GM21529 (cell line): Measurements from ENCODE around the gene NOSIP.
A peak's percentile ranks its signal among the peaks of the same experiment; 100 is the strongest.

Experiments used
- ATAC-seq: cut with Tn5 transposase; IDR thresholded peaks from one replicate; pipeline ENCODE4 v1.9.1; 2021; ENCODE audit not compliant: unreplicated experiment

NOSIP gene

DNA sequence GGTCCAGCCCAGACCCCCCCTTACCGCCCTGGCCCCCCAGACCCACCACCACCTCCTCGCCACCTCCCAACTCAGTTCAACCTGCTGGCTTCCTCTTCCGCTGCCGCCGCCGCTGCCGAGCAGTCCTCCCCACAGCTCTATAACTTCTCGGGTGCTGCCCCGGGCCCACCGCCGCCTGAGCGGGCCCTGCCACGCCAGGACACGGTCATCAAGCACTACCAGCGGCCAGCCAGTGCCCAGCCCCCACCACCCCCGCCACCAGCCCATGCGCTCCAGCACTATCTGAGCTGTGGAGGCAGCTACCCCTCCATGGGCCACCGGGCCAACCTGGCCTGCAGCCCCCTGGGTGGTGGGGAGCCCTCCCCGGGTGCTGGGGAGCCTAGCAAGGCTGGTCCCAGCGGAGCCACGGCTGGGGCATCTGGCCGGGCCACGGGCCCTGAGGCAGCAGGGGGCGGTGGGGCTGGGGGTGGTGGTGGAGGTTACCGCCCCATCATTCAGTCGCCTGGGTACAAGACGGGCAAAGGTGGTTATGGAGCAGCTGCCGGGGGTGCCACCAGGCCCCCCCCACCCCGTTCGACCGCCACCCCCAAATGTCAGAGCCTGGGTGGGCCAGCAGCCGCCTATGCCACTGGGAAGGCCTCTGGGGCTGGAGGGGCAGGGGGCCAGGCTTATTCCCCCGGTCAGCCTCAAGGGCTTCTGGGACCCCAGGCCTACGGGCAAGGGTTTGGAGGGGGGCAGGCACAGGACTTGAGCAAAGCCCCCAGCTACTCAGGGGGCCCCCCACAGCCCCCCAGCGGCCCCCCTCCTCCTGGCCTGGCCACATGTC, 14.8 kb upstream of the NOSIP start:
- no peak for ATAC-seq

DNA sequence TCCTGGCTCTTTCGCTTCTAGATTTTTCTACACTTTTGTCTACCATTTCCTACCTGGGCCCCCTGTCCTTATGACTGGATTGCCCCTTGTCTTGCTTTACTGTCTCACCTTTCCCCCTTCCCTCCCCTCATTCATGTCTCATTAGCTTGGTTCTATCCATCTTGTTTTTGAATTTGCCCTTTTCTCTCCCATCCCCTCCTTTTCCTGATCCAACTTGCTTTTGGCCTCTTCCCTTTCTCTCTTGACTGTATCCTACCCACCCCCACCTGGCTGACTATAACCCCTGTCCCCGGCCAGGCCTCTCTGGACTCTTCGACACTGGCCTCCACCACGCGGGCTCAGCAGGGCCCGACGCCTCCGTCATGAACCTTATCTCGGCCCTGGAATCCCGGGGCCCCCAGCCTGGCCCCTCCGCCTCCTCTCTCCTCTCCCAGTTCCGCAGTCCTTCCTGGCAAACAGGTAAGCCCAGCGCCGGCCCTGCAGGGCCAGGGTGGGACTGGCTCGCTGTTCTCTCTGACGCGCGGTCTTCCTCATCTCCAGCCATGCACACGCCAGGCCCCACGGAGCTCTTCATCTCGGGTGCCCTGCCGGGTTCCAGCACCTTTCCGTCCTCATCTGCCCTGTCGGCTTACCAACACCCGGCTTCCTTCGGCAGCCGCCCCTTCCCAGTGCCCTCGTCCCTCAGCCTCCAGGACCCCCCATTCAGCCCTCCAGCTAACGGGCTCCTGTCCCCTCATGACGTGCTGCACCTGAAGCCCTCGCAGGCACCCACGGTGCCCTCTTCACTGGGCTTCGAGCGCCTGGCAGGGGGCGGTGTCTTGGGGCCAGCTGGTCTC, 14.0 kb upstream of the NOSIP start:
- ATAC-seq = no peak

DNA sequence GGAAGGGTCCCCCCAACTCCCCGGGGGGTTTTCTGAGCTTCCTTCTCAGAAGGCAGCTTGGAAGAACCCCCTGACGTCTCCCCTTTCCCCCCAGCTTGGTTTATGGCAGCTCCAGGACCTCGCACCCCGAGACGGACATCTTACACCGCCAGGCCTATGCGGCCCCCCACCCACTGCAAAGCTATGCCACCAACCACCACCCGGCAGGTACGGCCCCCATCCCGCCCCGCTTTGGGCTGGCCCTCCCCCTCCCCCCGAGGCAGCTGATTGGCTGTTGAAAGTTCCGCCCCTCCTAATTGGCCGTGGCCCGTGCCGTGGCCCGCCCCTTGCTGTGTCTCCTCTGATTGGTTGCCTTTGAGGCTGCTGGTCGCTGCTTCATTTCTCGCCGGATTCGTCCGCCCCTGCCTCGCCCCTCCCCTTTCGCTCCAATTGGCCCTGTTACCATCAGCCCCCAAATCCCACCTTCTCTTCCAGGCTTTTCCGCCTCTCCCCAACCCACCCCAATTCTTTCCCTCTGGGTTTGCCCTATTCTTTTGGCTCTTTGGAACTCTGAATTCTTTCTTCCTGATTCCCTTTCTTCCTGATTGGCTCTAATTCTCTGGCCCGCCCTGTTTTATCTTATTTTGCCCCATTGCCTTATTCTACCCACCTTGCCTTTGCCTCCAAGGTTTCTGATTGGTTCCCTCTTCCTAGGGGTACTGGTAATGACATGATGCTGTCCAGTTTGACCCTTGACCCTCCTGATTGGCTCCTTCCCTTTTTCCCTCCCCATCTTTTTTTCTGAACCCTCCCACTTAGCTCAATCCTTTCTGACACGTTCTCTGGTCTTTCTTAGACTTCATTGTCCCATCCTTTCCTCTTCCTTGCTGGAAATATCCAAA, 13.1 kb upstream of the NOSIP start:
- peak; percentile 35 for ATAC-seq

DNA sequence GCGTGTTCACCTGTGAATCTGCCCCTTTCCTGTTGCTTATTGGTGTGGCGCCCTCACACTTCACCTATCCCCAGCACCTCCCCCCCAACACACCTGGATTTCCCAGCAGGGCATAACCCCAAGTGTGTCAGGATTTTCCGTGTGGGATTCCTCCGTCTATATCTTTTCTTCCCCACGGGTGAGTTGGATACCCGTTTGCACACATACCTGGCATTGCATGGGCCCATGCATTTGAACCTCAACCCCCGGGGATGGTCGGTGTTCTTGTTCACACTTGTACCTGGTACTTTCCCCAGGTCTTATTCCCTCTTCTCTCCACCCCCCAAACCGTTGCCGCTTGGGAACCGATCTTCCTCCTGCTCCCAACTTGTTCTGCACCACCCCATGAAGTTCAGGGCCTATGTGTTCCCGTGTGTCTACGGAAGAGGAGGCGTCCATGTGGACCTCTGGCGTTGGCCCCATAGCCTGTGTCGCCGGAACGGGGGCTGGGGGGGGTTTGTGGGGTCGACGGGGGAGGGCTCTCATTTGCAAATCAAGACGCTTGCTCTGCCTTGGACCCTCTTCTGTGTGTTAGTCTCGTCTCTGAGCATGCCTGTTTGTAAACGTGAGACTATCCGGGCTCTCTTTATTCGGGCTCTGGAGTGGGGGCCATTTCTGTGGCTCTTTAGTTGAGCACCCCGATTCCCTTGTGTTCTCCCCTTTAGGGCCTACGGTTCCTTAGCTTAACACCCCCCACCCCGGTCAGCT, 12.3 kb upstream of the NOSIP start:
- ATAC-seq = no peak

DNA sequence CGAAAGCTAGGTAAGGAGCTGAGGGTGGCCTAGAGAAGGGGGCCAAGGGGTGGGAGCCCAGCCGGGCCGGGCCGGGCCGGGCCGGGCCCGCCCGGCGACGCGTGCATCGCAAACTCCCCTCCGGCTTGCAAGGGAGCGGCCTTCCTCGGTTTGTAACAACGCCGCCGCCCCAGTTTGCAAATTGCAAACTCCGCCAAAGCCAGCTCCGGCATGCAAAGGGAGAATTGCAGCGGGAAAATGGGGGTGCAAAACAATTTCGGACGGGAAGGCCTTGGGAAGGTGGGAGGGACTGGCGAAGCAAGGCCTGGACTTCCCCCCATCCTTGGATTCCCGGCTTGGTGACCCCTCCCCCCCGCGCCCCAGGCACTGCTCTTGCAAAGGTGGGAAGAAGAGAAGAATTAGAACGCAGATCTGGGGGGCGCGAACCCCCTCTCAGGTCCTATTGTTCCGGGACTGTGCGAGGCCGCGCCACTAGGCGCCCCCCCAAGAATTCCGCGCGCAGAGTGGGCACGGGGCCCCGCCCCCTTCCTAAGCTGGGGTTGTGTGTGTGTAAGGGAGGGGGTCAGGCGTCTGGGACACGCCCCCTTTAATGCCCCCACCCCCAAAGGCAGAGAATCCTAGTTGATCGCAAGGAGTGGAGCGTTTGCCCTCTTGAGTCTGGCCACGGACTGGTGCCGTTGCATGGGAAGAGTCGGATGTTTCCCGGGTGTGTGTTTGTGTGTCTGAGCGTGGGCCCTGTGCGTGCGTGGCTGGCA, 11.6 kb upstream of the NOSIP start:
- no peak for ATAC-seq

DNA sequence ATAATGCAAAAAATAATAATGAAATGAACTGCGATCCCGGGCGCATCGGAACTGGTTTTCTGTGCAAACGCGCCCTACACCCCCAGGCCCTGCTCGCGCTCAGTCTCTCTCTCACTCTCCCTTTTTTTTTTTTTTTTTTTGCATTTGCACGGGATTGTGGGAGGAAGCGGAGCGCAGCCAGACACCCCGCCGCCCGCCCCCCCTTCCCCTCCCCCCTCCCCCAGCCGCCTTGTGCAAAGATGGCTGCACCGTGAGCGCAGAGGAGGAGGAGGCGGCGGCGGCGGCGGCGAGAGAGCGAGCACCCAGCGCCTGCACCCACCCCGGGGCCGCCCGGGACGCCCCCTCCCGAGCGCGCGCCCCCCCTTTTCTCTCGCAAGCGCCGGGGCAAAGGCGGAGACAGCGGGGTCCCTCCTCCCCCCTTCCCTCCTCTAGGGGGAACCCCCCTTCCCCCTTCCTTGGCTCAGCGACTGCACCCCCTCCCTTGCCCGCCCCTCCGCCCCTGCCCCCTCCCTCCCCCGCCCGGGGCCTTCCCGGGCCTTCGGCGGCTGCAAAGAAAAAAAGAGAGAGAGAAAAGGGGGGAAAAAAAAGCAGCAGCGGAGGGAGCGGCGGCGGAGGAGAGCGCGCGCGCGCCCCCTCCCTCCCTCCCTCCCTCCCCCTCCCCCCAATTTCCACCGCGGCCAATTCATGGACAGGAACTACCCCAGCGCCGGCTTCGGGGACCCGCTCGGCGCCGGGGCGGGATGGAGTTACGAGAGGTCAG, 10.8 kb upstream of the NOSIP start, which contains the start of gene PRR12:
Gene PRR12 (plus strand): TSS at position 212 of the 760 bp plus-strand sequence. CDS start 473 bp downstream, at position 685.
- ATAC-seq = no peak

DNA sequence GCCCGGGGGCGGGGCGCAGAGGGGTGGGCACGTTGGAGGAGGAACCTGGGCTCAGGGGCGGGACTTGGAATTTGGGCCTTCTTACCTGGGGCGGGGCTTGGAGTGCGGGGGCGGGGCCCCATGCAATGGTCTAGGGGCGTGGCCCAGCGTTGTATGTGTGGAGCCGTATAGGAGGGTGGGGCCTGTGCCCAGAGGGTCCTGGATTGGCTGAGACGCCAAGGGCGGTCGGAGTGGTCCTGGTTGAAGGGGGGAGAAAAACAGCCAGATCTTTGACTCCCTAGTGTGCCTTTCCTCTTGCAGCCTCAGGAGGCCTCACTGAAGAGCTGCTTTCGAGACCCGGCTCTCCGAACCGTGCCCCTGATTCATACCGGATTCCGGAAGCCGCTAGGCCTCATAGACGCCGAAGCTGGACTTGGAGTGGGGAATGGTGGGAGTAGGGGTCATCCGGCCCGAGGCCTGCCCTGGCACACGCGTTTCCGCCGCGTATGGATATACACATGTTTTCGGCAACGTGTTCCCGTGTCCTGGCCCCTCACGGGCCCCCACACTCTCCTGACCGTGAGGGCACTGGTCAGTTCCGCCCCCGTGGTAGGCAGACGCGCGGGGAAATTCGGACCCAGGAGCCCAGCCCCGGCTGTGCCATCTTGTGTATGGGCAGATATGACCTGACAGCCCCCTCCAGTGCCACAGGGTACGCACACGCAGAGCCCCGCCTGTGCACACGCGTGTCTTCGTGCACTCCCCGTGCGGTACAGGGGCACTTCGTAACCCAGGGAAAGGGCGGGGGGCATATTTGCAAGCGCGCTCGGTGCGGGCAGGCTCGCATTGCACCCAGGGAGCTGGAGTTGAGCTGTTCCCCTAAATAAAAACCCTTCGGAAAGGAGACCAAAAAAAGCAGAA, 10.0 kb upstream of the NOSIP start:
- peak; percentile 71 for ATAC-seq

DNA sequence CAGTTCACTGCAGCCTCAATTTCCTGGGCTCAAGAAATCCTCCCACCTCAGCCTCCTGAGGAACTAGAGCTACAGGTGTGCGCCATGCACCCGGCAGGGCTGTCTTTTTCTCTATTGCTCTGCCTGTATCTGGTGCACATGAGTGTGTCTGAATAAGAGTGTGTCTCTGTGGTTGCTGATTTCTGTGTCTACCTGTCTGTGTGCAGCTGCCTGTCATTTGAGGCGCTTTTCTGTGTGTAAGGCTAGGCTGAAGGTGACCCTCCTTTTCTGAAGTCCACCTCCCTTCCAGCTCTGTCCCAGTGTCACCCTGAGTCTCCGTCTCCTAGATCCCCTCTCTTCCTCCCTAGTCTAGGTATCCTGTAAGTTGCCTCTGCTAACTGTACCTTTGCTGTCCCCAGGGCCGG, 9.1 kb upstream of the NOSIP start:
- ATAC-seq = no peak

DNA sequence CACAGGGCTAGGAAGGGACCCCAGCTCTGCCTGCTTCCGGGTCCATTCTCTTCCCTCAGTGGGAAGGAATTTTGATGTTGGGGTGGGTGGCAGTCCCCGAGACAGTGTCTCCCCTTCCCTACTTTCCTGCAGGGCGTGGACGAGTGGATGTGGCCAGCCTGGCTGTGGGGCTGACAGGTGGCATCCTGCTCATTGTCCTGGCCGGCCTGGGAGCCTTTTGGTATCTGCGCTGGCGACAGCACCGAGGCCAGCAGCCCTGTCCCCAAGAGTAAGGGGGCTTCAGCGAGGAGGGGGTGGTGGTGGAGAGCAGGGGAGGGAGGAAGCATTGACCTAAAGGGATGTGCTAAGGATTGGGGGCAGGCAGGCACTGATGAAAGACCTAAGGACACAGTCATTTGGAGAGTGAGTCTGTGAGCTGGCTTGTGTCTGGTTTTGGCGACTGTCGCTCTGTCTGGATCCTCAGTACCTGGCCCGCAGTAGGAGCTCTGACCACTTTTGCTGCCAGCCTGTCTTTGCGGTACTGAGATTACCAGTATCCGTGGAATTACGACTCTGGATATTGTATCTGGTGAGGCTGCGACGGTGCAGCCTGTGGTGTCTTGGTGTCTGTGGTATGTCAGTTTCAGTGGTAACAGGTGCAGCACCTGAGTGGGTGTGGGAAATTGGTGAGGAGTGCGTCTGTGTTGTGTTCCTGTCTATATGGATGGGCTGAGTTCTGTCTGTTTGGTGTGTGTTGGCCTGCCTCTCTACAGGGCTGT, 8.2 kb upstream of the NOSIP start:
- no peak for ATAC-seq

DNA sequence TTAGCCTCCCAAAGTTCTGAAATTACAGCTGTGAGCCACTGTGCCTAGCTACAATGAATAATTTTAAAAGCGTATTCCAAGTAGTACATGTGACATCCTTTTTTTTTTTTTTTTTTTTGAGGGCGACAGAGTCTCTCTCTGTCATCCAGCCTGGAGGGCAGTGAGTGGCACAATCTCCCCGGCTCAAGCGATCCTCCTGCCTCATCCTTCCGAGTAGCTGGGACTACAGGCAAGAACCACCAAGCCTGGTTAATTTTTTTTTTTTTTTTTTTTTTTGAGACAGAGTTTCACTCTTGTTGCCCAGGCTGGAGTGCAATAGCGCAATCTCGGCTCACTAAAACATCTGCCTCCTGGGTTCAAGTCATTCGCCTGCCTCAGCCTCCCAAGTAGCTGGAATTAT, 6.9 kb upstream of the NOSIP start:
- no peak for ATAC-seq

DNA sequence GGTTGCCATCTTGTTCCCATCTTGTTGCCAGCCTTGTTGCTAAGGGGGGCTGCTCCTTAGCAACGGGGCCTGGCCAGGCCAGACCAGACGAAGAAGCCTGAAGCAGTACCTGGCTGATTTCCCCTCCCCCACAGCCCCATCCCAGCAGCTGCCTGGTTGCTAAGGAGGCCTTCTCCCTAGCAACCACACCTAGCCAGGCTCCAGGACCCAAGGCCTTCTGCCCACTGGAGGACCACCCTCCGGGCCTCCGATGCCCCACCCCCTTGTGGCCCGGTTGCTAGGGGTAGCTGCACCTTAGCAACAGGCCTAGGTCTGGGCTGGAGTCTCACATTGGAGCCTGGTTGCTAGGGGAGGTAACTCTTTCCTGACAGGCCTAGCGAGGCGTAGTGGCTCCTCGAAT, 4.7 kb upstream of the NOSIP start:
- ATAC-seq = no peak

DNA sequence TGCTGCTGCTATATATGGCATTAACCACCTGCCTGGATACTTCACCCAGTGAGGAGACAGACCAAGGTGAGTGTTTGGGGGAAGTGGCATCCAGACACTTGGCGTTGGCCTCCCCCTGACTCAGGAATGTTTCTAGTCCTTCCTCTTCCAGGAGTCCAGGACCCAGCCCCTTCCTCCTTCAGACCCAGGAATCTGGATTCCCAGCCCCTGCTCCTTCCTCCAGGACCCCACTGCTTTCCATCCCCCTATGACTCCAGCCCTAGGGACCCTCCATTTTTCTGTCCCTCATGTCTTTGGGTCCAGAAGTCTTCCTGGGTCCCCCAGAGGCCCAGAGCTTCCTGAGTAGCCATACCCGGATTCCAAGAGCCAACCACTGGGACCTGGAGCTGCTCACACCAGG, 2.9 kb upstream of the NOSIP start:
- ATAC-seq = no peak

DNA sequence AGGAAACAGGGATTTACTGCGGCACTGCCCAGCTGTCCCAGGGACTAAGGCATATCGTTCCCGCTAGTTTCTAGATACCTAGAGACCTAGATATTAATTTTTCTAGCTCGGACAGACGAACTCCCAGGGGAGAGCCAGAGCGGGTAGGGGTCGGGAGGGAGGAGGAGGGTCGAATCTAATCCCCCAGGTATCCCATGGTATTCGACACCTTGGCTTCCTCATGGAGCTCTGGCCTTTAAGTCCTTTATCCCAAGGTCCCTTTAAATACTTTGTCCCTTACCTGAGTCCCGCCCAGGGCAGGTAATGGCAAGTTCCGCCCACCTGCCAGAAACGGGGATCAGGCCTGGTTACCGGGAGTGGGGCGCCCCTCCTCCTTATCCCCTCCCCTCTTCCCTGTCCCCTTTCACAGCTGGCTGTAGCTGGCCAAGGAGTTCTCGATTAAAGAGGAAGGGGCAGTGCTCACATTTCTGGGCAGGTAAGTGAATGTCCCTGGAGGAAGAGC, 702 bp upstream of the NOSIP start, which contains the start of gene PRRG2:
Gene PRRG2 (plus strand): TSS at position 310 of the 502 bp plus-strand sequence. CDS start 1,904 bp downstream, outside the sequence.
- ATAC-seq = no peak

DNA sequence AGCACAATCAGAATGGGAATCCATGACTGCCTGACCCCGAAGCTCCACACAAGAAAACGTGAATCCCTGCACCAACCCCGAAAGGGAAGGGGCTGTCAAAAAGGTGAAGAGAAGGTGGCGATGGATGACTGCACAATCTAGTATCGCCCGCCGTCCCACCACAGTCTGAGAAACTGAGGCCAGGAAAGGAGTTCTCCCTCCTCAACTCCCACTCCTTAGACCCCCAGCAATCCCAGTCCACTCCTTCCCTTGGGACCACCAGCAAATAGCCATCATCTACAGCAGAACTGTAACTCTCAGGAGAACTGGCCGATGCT, 451 bp downstream of the NOSIP start:
- peak; percentile 6 for ATAC-seq

DNA sequence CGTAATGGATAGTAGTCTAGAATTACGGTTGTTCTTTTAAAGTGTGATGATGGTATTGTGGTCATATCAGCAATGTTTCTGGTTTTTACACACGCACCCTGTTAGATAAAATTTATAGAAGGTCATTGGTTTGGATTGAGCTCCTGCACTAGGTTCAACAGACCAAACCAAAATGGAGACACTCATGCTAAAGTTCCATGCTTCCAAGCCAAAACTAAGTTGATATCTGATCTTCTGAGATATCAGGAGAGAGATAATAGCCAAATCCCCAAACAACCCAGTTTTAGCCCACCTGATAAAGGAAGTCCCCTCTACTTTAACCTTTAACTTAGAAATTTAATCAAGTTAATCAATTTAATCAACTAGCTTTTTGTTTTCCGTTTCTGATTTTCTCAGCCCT, 1.2 kb downstream of the NOSIP start:
- no peak for ATAC-seq

DNA sequence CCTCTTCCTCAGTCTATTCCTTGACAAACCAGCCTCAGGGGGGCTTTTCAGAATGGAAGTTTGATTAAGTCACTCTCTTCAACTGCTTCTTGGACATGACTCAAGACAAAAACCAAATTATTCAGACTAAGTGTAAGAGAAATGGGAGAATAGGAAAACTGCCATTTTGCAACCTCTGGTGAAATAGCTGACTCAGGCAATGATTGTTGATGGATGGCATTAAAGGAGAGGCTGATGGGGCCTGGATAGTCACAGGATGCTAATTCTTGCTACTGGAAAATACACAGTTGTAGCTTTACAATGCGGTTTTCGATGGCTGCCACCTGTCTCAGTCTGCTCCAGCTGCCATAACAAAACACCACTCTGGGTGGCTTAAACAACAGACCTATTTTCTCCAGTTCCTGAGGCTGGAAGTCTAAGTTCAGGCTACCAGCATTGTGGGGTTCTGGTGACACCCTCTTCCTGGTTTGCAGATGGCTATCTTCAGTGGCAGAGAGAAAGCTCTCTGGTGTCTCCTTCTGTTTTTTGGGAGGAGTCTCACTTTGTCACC, 6.1 kb downstream of the NOSIP start:
- ATAC-seq = no peak

DNA sequence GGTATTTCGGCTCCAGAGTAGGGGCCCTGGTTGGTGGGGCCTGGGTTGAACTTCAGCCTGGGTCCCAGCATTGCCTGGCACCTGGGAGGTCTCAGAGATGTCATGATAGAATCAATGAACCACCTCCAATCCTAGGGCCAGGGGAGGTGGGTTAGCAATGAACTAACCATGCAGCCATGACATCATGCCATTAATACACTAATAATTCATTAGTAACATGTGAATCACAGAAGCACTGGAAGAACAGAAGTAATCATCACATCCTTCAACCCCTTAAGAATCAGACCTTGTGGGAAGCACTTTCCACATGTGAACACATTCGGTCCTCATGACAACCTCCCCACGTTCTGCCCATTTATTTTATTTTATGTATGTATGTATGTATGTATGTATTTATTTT, 6.9 kb downstream of the NOSIP start:
- no peak for ATAC-seq
